OCI-LY7 (cell line): ENCODE results near the gene PITPNM1.

Experiments
- EZH2phosphoT487 ChIP-seq: fragments of 200-600 bp; sonication (generic); IDR thresholded peaks from 2 replicates; pipeline ENCODE4 v1.6.1; 2018; ENCODE audit warnings: low read depth, borderline replicate concordance, mild to moderate bottlenecking, mixed run types, antibody characterized with exemption, low read length, moderate library complexity, mixed read lengths
- TF ChIP-seq, protein P1 (sequence below): fragments of 200-600 bp; sonication (generic); conservative IDR thresholded peaks from 2 replicates; pipeline ENCODE4 v1.5.1; 2014; ENCODE audit warnings: mild to moderate bottlenecking, antibody characterized with exemption, low read length, moderate library complexity, mixed read lengths

DNA sequence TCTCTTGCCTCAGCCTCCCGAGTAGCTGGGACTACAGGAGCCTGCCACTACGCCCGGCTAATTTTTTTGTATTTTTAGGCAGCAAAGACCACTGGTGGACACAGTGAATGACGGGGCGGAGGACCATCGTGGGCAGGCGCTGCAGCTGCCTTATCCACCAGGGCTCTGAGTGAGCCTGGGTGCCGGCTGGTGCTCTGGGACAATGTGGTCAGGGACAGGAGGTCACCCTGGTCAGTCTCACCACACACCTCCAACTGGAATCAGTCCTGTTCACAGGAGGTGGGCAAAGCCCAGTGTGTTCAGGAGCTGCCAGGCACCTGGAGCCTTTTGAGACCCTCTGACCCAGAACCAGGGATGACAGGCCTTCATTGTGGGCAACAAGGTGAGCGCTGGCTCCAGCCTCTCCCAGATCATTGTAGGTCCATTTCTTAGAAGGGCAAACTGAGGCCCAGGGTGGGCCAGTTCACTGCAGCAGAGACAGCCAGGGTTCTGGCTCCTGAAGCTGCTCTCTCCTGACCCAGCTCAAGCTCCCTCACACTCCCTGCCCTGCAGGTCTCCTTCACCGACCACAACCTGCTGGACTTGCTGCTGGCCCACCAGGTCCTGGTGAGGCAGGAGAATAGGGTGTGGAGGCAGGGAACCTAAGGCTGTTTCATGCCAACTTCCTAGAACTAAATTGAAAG, 33.8 kb upstream of the PITPNM1 start:
- TF ChIP-seq, protein P1, sequence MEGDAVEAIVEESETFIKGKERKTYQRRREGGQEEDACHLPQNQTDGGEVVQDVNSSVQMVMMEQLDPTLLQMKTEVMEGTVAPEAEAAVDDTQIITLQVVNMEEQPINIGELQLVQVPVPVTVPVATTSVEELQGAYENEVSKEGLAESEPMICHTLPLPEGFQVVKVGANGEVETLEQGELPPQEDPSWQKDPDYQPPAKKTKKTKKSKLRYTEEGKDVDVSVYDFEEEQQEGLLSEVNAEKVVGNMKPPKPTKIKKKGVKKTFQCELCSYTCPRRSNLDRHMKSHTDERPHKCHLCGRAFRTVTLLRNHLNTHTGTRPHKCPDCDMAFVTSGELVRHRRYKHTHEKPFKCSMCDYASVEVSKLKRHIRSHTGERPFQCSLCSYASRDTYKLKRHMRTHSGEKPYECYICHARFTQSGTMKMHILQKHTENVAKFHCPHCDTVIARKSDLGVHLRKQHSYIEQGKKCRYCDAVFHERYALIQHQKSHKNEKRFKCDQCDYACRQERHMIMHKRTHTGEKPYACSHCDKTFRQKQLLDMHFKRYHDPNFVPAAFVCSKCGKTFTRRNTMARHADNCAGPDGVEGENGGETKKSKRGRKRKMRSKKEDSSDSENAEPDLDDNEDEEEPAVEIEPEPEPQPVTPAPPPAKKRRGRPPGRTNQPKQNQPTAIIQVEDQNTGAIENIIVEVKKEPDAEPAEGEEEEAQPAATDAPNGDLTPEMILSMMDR = no peak
- no peak for TF ChIP-seq EZH2phosphoT487
